DMS153 (cell line): ENCODE results near the gene ABCA1.

ENCODE experiments used
- DNase-seq: peaks from one replicate; lab custom pipeline; 2025; lab: John Stamatoyannopoulos, UW

ABCA1 gene

GRCh38 chr9:104843644-104844240 lies 84.2 kb downstream of the ABCA1 start:
- no peak for DNase-seq

GRCh38 chr9:104842698-104843097 lies 85.3 kb downstream of the ABCA1 start:
- DNase-seq: no peak

GRCh38 chr9:104841601-104842141 lies 86.3 kb downstream of the ABCA1 start:
- no peak for DNase-seq

- DNase-seq: no peak
These were observed 89.0 kb downstream of the ABCA1 start for GRCh38 chr9:104838958-104839357.

- DNase-seq: no peak
These were observed 91.2 kb downstream of the ABCA1 start for GRCh38 chr9:104836767-104837166.

- peak; percentile 32 for DNase-seq
These were observed 91.7 kb downstream of the ABCA1 start for GRCh38 chr9:104836235-104836634.

GRCh38 chr9:104835161-104835560 lies 92.8 kb downstream of the ABCA1 start:
- no peak for DNase-seq

- no peak for DNase-seq
These were observed 94.3 kb downstream of the ABCA1 start for GRCh38 chr9:104833696-104834095.

GRCh38 chr9:104831681-104832080 lies 96.3 kb downstream of the ABCA1 start:
- DNase-seq: no peak

GRCh38 chr9:104826911-104827310 lies 101.0 kb downstream of the ABCA1 start:
- DNase-seq: no peak

- DNase-seq: no peak
These were observed 101.7 kb downstream of the ABCA1 start for GRCh38 chr9:104826079-104826775.

GRCh38 chr9:104820336-104820735 lies 107.6 kb downstream of the ABCA1 start:
- no peak for DNase-seq

GRCh38 chr9:104819033-104819432 lies 108.9 kb downstream of the ABCA1 start:
- no peak for DNase-seq

GRCh38 chr9:104817437-104817836 lies 110.5 kb downstream of the ABCA1 start:
- no peak for DNase-seq

- no peak for DNase-seq
These were observed 111.9 kb downstream of the ABCA1 start for GRCh38 chr9:104815851-104816565.

GRCh38 chr9:104810421-104811339 lies 117.3 kb downstream of the ABCA1 start:
- no peak for DNase-seq

- DNase-seq: peak; percentile 25
These were observed 119.8 kb downstream of the ABCA1 start for GRCh38 chr9:104808035-104808614.

GRCh38 chr9:104805441-104805840 lies 122.5 kb downstream of the ABCA1 start:
- no peak for DNase-seq

GRCh38 chr9:104802906-104803305 lies 125.0 kb downstream of the ABCA1 start:
- no peak for DNase-seq

GRCh38 chr9:104802110-104802509 lies 125.8 kb downstream of the ABCA1 start:
- DNase-seq: no peak

- DNase-seq: no peak
These were observed 127.7 kb downstream of the ABCA1 start for GRCh38 chr9:104800068-104800785.
